Psoas muscle (tissue), 8 donors: Measurements from ENCODE around the gene SLC7A5. TPM values are rescaled to one million over a fixed set of nuclear protein-coding genes. Genes with fewer than 3 reads are reported as not detected.

ENCODE experiments used
- ATAC-seq, 4 donors: fragments of 200-7000 bp; cut with Tn5 transposase; one replicate each; pipeline ENCODE4 v1.9.1; 2020; ENCODE audit warnings: moderate library complexity in 3 of 4, mild to moderate bottlenecking in 2 of 4
- DNase-seq, 2 donors: peaks; one replicate each; pipeline ENCODE4 v3.0.0-alpha.2; 2020
- H3K27ac ChIP-seq: fragments of 200-600 bp; one replicate; pipeline ENCODE4 v1.8.0; 2022
- H3K27me3 ChIP-seq, 3 donors: fragments of 200-600 bp in 1 of 3; one replicate each; pipeline versions ENCODE4 v1.6.1 to v1.8.0; 2013 to 2022; ENCODE audit warnings: low read length in 2 of 3, mild to moderate bottlenecking in 2 of 3, moderate library complexity in 1 of 3; ENCODE audit not compliant: insufficient read depth in 3 of 3
- H3K36me3 ChIP-seq, 2 donors: fragments of 200-600 bp in 1 of 2; one replicate each; pipeline versions ENCODE4 v1.6.1 to v1.8.0; 2013 to 2022; ENCODE audit warnings: low read depth in 1 of 2, mild to moderate bottlenecking in 1 of 2, moderate library complexity in 1 of 2; ENCODE audit not compliant: insufficient read depth in 1 of 2
- H3K4me1 ChIP-seq: fragments of 200-600 bp; one replicate; pipeline ENCODE4 v1.8.0; 2022
- H3K4me3 ChIP-seq: fragments of 200-600 bp; one replicate; pipeline ENCODE4 v1.8.0; 2022; ENCODE audit warnings: mild to moderate bottlenecking
- H3K9me3 ChIP-seq: fragments of 200-600 bp; one replicate; pipeline ENCODE4 v1.8.0; 2022
- WGBS, 3 donors: extraction: QIAGEN DNeasy Blood & Tissue Kit; methylation state at CpG; one replicate each; pipeline versions ENCODE4 v1.1.6 to v1.1.7; 2013; 5-methylcytosine and 5-hydroxymethylcytosine counted together
- intact Hi-C, 2 donors: fragments of 100-400 bp; cut with DNase I; formaldehyde crosslinking; loops; one replicate each; pipeline versions ENCODE4 v1.11.0 to v1.14.2; 2022
- polyA plus RNA-seq, 3 donors: library from polyadenylated mRNA; stranded (reverse); fragments of 200-250 nt; gene quantifications; one replicate each; pipeline ENCODE4 v1.2.3, GENCODE V29; 2013
- total RNA-seq, 4 donors: library from RNA; stranded (reverse); fragmentation: NEBNext Ultra II Directional in 2 of 4; extraction: Animal tissue kit (Norgen Biotek cat#: 25700) in 2 of 4; gene quantifications; one replicate each; pipeline versions ENCODE4 v1.2.1 to v1.2.4, GENCODE V29; 2021 to 2023
- TF ChIP-seq, protein P1 (sequence below): fragments of 200-600 bp; IDR thresholded peaks from one replicate; pipeline ENCODE4 v1.8.0; 2022; ENCODE audit warnings: antibody characterized with exemption
- donor health status: healthy with polysubstance abuse.
- donor health status: DM: no; HTN: no; CAD: no; lungs with moderate emphysema.
- donor health status: Bipolar disorder and iron deficiency.
- donor health status: healthy.
- donor health status: DM: yes; HTN: yes; CAD: no.
- donor health status: DM: no; HTN: no; CAD: no.
- donor health status: DM: no; HTN: no; CAD: no.
- donor health status: DM: yes; HTN: yes; CAD: no.

Gene SLC7A5
- total and polyA plus RNA-seq, 7 donors = 9.8 to 63.6 (median 20.2) TPM

DNA sequence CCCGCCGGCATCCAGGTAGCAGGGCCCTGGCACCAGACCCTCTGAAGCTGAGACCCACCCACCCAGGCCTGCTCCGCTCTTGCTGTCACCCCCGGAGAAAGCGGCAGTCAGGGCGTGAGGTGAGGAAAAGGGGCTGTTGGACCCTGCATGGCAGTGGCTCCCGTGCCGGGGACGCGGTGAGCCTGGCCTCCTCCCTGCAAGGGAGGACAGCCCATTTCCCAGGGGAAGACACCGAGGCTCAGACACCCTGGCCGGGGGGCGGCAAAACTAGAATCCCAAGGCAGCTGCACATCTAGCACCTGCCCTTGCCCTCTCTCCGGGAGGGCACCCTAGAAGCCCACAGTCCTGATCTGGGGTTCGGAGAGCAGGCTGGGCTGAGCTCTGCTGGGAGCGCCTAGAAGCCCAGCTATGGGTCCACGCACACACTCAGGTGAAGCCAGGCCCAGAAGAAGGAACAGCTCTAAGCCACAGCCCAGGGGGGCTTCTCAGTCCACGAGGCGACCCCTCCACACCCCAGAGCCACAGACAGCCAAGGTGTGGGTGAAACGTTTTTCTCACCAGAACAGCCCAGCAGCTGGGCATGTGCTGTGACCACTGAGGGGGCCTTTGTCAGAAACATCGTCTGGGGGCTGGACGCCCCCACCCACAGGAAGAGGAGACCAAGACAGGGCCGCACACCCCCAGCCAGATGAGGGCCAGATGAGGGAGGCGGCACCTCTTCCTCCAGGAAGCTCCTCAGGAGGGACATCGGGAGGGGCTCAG lies 22.4 kb downstream of the SLC7A5 start:
- H3K4me1 ChIP-seq = peaks cover 72% of the 10 kb centered on the region
- DNase-seq = no peak
- intact Hi-C loops = no loop called here
- ATAC-seq = no peak
- peaks cover 0 to 35% of the 10 kb centered on the region in 2 donors for H3K36me3 ChIP-seq
- no peaks in the 10 kb centered on the region for H3K27me3 ChIP-seq
- H3K9me3 ChIP-seq = no peaks in the 10 kb centered on the region
- WGBS, 3 donors = 65 to 75% (median 75%) methylated on average over 22 to 25 of the region's 25 CpGs
- H3K4me3 ChIP-seq = no peak overlapping the region
- H3K27ac ChIP-seq = peak overlapping the region; percentile 81
- TF ChIP-seq, protein P1, sequence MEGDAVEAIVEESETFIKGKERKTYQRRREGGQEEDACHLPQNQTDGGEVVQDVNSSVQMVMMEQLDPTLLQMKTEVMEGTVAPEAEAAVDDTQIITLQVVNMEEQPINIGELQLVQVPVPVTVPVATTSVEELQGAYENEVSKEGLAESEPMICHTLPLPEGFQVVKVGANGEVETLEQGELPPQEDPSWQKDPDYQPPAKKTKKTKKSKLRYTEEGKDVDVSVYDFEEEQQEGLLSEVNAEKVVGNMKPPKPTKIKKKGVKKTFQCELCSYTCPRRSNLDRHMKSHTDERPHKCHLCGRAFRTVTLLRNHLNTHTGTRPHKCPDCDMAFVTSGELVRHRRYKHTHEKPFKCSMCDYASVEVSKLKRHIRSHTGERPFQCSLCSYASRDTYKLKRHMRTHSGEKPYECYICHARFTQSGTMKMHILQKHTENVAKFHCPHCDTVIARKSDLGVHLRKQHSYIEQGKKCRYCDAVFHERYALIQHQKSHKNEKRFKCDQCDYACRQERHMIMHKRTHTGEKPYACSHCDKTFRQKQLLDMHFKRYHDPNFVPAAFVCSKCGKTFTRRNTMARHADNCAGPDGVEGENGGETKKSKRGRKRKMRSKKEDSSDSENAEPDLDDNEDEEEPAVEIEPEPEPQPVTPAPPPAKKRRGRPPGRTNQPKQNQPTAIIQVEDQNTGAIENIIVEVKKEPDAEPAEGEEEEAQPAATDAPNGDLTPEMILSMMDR = no peak

DNA sequence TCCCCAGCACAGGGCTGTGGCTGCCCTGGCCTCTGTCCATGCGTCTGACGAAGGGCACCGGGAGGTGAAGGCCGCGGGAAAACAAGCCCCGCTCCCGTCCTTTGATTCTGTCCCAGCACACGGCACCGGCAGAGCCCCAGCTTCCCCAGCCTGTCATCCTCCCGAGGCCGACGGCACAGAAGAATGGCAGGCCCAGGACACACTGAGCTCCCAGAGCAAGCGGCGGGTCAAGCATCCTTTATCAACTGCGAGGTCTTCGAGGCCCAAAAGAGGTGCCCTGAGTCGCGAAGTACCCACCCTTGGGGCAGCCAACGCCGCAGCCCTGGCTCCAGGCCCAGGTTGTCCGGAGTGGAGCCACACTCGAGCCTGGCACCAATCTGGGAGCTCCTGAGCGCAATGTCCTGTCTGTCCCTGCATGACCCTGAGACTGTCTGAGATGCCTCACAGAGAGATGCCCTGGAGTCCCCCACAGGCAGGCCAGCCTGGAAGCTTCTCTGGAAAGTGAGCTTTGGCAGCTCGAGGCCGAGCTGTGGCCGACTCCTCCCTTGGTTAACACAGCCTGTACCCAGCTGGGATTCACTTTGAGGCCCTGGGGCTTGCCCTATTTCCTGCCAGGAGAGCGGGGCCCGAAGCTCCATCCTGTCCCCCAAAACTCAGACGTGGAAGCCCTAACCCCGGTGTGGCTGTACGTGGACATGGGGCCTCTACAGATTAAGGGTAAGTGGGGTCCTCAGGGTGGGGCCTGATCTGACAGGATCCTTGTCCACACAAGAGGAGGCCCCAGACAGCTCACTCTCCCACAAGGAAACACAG lies 23.3 kb downstream of the SLC7A5 start:
- Histone ChIP-seq H3K4me1 (peaks cover 63% of the 10 kb centered on the region), H3K4me3 (no peak overlapping the region), H3K27me3 (no peaks in the 10 kb centered on the region), H3K9me3 (no peaks in the 10 kb centered on the region), H3K27ac (peak overlapping the region; percentile 81), H3K36me3 (peaks cover 0 to 37% of the 10 kb centered on the region in 2 donors)
- TF ChIP-seq, protein P1 = no peak
- no peak for DNase-seq
- ATAC-seq = peak; percentile 18 to 52 (median 38)
- WGBS, 3 donors = 27 to 52% (median 35%) methylated on average over 31 of the region's 31 CpGs
- intact Hi-C loops = no loop called here

DNA sequence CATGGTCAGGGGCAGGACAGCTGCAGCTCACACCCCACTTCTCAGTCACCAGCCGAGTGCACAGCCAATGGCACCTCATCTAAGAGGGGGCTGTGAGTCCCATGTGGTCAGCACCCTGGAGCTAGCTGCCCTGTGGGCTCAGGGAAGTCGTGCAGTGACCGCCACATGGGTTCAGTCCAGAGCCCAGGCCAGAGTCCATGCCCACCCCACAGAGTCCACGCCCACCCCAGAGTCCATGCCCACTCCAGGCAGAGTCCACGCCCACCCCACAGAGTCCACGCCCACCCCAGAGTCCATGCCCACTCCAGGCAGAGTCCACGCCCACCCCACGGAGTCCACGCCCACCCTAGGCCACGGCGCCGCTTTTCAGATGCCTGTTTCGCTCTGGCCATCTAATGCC lies 24.1 kb downstream of the SLC7A5 start:
- Histone ChIP-seq H3K27me3 (no peaks in the 10 kb centered on the region), H3K4me1 (peaks cover 55% of the 10 kb centered on the region), H3K9me3 (no peaks in the 10 kb centered on the region), H3K4me3 (no peak overlapping the region), H3K27ac (peak overlapping the region; percentile 55), H3K36me3 (peaks cover 0 to 37% of the 10 kb centered on the region in 2 donors)
- TF ChIP-seq, protein P1 = no peak
- intact Hi-C loops = no loop called here
- WGBS, 3 donors = 71 to 80% (median 77%) methylated on average over 12 to 13 of the region's 13 CpGs
- DNase-seq = no peak
- peak in 3 of 4 donors; percentile 9 to 26 (median 13) for ATAC-seq

DNA sequence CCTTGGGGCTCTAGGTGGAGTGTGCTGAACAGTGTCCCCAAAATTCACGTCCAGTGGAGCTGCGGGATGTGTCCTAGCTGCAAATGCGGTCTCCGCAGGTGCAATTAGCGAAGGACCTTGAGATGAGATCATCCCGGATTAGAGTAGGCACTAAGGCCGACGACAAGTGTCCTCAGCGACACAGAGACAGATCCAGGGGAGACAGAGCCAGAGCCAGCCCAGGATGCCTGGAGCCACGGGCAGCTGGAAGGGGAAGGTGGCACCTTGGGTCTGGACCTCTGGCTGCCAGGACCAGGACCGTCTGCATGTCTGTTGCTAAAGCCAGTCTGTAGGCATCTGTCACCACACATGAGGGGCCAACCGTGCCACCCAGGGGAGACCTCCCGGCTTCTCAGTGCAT lies 24.5 kb downstream of the SLC7A5 start:
- H3K27me3 ChIP-seq = no peaks in the 10 kb centered on the region
- DNase-seq (no peak), ATAC-seq (peak in 2 of 4 donors; percentile 7 to 8)
- 42 to 48% (median 47%) methylated on average over 12 to 13 of the region's 13 CpGs for WGBS, 3 donors
- TF ChIP-seq, protein P1 = no peak
- peaks cover 51% of the 10 kb centered on the region for H3K4me1 ChIP-seq
- H3K27ac ChIP-seq = peak overlapping the region; percentile 55
- intact Hi-C loops = no loop called here
- no peak overlapping the region for H3K4me3 ChIP-seq
- H3K36me3 ChIP-seq = peaks cover 0 to 40% of the 10 kb centered on the region in 2 donors
- H3K9me3 ChIP-seq = no peaks in the 10 kb centered on the region
